Ascending aorta (tissue), 2 donors: ENCODE results near the gene ELF4. TPM values are rescaled to one million over a fixed set of nuclear protein-coding genes. Genes with fewer than 3 reads are reported as not detected.

Experiments used
- DNase-seq, 2 donors: peaks; one replicate each; pipeline ENCODE4 v3.0.0-alpha.2; 2019; ENCODE audit warnings: low spot score in 2 of 2
- H3K27ac ChIP-seq, 2 donors: fragments of 200-600 bp; sonication (generic); one replicate each; pipeline ENCODE4 v1.5.1; 2016 to 2017; ENCODE audit warnings: mild to moderate bottlenecking in 1 of 2
- H3K27me3 ChIP-seq: fragments of 200-600 bp; sonication (generic); one replicate; pipeline ENCODE4 v1.5.1; 2017
- H3K36me3 ChIP-seq, 2 donors: fragments of 200-600 bp; sonication (generic); one replicate each; pipeline ENCODE4 v1.5.1; 2016
- H3K4me1 ChIP-seq, 2 donors: fragments of 200-600 bp; sonication (generic); one replicate each; pipeline ENCODE4 v1.5.1; 2016 to 2017; ENCODE audit warnings: mild to moderate bottlenecking in 1 of 2
- H3K4me3 ChIP-seq, 2 donors: fragments of 200-600 bp; sonication (generic); one replicate each; pipeline ENCODE4 v1.5.1; 2016 to 2017; ENCODE audit warnings: mild to moderate bottlenecking in 1 of 2
- H3K9me3 ChIP-seq, 2 donors: fragments of 200-600 bp; sonication (generic); one replicate each; pipeline ENCODE4 v1.5.1; 2016
- intact Hi-C: fragments of 100-400 bp; cut with DNase I; formaldehyde crosslinking; loops from one replicate; pipeline ENCODE4 v1.15.1; 2023
- total RNA-seq: library from RNA; depleted of rRNA; stranded (reverse); fragments of >200 nt; gene quantifications from one replicate; pipeline ENCODE4 v1.1.0, GENCODE V29; 2016
- TF ChIP-seq, protein P1 (sequence below), 3 experiments: fragments of 200-600 bp in 2 of 3; fragments of 450-650 bp in 1 of 3; sonication (generic) in 2 of 3; IDR thresholded peaks; one replicate each; pipeline ENCODE4 v1.5.1; 2016 to 2019; ENCODE audit warnings: antibody characterized with exemption in 3 of 3, mild to moderate bottlenecking in 1 of 3, moderate library complexity in 1 of 3

Gene ELF4
- total RNA-seq, 1 donor from 2014 or later = 25.7 TPM

- H3K36me3 ChIP-seq = no peaks in the 10 kb centered on the region
- H3K4me1 ChIP-seq = peaks cover 0 to 4% of the 10 kb centered on the region in 2 donors
- no peak overlapping the region for H3K27ac ChIP-seq
- no peaks in the 10 kb centered on the region for H3K9me3 ChIP-seq
- intact Hi-C loops = no loop called here
- no peak overlapping the region for H3K4me3 ChIP-seq
- no peak for DNase-seq
- TF ChIP-seq, protein P1, sequence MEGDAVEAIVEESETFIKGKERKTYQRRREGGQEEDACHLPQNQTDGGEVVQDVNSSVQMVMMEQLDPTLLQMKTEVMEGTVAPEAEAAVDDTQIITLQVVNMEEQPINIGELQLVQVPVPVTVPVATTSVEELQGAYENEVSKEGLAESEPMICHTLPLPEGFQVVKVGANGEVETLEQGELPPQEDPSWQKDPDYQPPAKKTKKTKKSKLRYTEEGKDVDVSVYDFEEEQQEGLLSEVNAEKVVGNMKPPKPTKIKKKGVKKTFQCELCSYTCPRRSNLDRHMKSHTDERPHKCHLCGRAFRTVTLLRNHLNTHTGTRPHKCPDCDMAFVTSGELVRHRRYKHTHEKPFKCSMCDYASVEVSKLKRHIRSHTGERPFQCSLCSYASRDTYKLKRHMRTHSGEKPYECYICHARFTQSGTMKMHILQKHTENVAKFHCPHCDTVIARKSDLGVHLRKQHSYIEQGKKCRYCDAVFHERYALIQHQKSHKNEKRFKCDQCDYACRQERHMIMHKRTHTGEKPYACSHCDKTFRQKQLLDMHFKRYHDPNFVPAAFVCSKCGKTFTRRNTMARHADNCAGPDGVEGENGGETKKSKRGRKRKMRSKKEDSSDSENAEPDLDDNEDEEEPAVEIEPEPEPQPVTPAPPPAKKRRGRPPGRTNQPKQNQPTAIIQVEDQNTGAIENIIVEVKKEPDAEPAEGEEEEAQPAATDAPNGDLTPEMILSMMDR (IDR thresholded peaks at IDR 0.05) = no peak
- H3K27me3 ChIP-seq = no peaks in the 10 kb centered on the region
Observed at GRCh38 chrX:130097507-130098209, 12.6 kb downstream of the ELF4 start.

DNA sequence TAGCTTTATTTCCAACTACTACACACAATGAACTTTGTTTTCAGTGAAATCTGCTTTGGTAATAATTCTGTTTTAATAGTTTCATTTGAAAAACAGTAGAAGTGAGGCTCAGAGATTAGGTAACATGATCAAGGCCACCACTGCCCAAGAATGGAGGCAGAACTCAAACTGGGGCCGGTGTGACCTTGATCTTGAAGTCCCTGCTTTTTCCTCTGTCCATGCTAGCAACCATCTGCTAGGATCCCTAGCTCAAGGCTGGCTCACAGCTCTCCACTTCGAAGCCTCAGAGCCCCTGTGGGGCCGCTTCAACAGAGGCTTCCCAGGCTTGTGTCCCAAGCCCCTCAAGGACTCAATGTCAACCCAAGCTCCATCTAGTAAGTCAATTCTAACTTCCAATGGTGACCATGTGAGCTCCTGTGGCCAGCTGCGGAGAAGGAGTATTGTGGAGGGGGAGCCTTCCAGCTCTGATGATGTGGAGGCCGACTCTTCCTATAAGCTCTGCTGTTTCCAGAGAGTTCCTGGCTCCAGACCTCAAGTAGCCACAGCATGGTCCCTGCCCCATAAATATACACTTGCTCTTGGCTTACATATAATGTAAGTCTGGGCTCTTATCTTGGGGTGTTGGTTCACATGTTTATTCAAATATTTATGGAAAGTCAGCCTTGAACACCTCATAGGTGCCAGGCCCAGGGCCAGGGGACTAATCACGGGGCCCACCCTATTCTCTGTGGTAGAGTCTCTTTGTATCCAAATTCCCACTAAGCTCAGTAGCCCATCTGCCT is 14.9 kb downstream of the ELF4 start:
- H3K4me1 ChIP-seq = peaks cover 0 to 4% of the 10 kb centered on the region in 2 donors
- H3K4me3 ChIP-seq = no peak overlapping the region
- H3K27me3 ChIP-seq = no peaks in the 10 kb centered on the region
- intact Hi-C loops = no loop called here
- H3K9me3 ChIP-seq = no peaks in the 10 kb centered on the region
- no peak overlapping the region for H3K27ac ChIP-seq
- no peaks in the 10 kb centered on the region for H3K36me3 ChIP-seq
- DNase-seq = no peak
- TF ChIP-seq, protein P1 (IDR thresholded peaks at IDR 0.05) = no peak

DNA sequence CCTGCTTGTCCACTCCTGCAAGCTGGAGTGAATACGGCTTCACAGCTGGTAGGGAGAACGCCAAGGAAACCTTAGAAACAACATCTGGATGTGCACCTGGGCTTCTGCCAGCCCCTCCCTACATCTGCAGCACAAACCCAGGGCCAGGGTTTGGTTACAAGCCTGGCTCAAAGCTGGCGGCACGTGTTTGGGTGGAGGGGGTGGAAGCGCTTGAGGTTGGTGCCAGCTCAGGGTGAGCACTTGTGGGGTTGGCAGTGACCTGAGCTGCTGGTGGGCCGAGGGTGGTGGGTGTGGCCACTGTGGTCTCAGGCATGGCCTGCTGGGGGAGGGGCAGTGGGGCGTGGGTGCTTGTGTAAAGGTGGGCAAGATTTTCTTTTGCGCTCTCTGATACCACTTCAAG is 15.6 kb downstream of the ELF4 start:
- no peaks in the 10 kb centered on the region for H3K27me3 ChIP-seq
- no peaks in the 10 kb centered on the region for H3K9me3 ChIP-seq
- intact Hi-C loops = no loop called here
- peaks cover 0 to 4% of the 10 kb centered on the region in 2 donors for H3K4me1 ChIP-seq
- no peak for DNase-seq
- TF ChIP-seq, protein P1 (IDR thresholded peaks at IDR 0.05) = no peak
- H3K36me3 ChIP-seq = no peaks in the 10 kb centered on the region
- no peak overlapping the region for H3K27ac ChIP-seq
- no peak overlapping the region for H3K4me3 ChIP-seq

DNA sequence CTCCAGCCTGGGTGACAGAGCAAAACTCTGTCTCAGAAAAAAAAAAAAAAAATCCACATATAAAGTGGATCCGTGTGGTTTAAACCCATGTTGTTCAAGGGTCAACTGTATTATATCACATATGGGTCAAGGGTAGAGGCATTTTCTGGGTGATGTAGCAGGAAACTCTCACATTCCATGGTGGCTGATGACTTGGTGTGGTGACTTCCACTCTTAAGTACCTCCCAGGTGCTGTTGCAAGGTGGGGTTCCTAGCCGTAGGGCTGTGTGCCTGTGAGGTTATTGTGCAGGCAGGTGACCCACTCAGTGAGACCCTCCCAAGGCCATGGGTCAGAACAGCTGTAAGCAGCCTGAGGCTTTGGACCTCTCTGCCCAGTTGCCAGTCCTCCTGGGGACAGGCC is 17.0 kb downstream of the ELF4 start:
- Histone ChIP-seq H3K27me3 (no peaks in the 10 kb centered on the region), H3K36me3 (no peaks in the 10 kb centered on the region), H3K9me3 (no peaks in the 10 kb centered on the region), H3K27ac (no peak overlapping the region), H3K4me1 (peaks cover 0 to 4% of the 10 kb centered on the region in 2 donors), H3K4me3 (no peak overlapping the region)
- TF ChIP-seq, protein P1 (IDR thresholded peaks at IDR 0.05) = no peak
- DNase-seq = no peak
- intact Hi-C loops = no loop called here

- intact Hi-C loops = no loop called here
- H3K27ac ChIP-seq = no peak overlapping the region
- H3K27me3 ChIP-seq = no peaks in the 10 kb centered on the region
- peak in 1 of 2 donors; percentile 78 for DNase-seq
- H3K9me3 ChIP-seq = no peaks in the 10 kb centered on the region
- TF ChIP-seq, protein P1 (IDR thresholded peaks at IDR 0.05) = no peak
- H3K4me1 ChIP-seq = no peaks in the 10 kb centered on the region
- no peak overlapping the region for H3K4me3 ChIP-seq
- no peaks in the 10 kb centered on the region for H3K36me3 ChIP-seq
Observed at GRCh38 chrX:130091980-130092522, 18.2 kb downstream of the ELF4 start.
